ENCODE measurements around the gene CALN1. TPM values are rescaled to one million over a fixed set of nuclear protein-coding genes. Genes with fewer than 3 reads are reported as not detected.

Gene CALN1
- total and polyA plus RNA-seq, 2 of the 8 experiments (the other 6 are each of a cell fraction or from before 2014, with no cell fraction given) = 6.4 to 15.2 TPM

- TF ChIP-seq CHD7 (IDR thresholded peaks at IDR 0.05; ENCODE audit: insufficient replicate concordance, low read length) = no peak
- TF ChIP-seq CTBP2 (IDR thresholded peaks at IDR 0.05; ENCODE audit: borderline replicate concordance, insufficient read depth, insufficient read length, low read length) = no peak
- no peak for TF ChIP-seq TBP (IDR thresholded peaks at IDR 0.05; ENCODE audit: low read depth, low read length)
- TF ChIP-seq SP2 (IDR thresholded peaks at IDR 0.05; ENCODE audit: low read length) = no peak
- TF ChIP-seq, protein P1, sequence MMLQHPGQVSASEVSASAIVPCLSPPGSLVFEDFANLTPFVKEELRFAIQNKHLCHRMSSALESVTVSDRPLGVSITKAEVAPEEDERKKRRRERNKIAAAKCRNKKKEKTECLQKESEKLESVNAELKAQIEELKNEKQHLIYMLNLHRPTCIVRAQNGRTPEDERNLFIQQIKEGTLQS (IDR thresholded peaks at IDR 0.05; ENCODE audit: insufficient read depth, low read depth, low read length) = no peak
- TF ChIP-seq CBX5 (IDR thresholded peaks at IDR 0.05; ENCODE audit: low read depth, low read length) = no peak
- no peak for TF ChIP-seq GTF2F1 (IDR thresholded peaks at IDR 0.05; ENCODE audit: borderline replicate concordance, low read depth, low read length)
- no peak for TF ChIP-seq JUND (IDR thresholded peaks at IDR 0.05; ENCODE audit: low read length)
- TF ChIP-seq EZH2 (IDR thresholded peaks at IDR 0.05; ENCODE audit: low read depth, low read length, severe bottlenecking) = no peak
- TF ChIP-seq TCF12 (IDR thresholded peaks at IDR 0.05; ENCODE audit: low read depth, low read length) = no peak
- TF ChIP-seq HDAC2 (IDR thresholded peaks at IDR 0.05; ENCODE audit: borderline replicate concordance in 1 of 2, low read depth in 2 of 2, low read length in 2 of 2) = no peak
- no peak for TF ChIP-seq CREB1 (IDR thresholded peaks at IDR 0.05)
These were observed 98.2 kb downstream of the CALN1 start (continued) for GRCh38 chr7:72313906-72314305.

All from H1 (cell line).